ENCODE measurements around the gene SIGLEC10. TPM values are rescaled to one million over a fixed set of nuclear protein-coding genes. Genes with fewer than 3 reads are reported as not detected.
"Not testable (repeated sequence)": the region's sequence is repeated elsewhere in the genome, so short reads cannot be mapped to it uniquely, and the experiment has no call there.

Gene SIGLEC10
- total RNA-seq, 1 donor from 2014 or later = 0.04 TPM

DNA sequence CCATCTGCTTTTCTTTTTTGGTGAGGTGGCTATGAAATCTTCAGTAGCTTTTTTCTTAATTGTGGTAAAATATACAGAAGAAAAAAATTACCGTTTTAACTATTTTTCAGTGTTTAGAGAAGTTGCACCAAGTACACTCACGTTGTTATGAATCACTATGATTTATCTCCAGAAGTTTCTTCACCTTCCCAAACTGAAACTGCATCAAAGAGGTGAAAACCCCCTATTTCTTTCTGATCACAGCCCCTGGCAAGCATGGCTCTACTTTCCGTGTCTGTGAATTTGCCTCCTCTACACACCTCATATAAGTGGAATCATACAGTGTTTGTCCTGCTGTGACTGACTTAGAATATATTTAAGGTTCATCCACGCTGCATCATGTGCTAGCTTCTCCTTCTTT lies 15.6 kb upstream of the SIGLEC10 start:
- Histone ChIP-seq H3K27me3 (ENCODE audit: control insufficient read depth, insufficient read depth, low read length) (no peaks in the 10 kb centered on the region), H3K36me3 (ENCODE audit: control insufficient read depth, insufficient read depth, low read length) (no peaks in the 10 kb centered on the region), H3K4me3 (ENCODE audit: low read depth, low read length) (no peak overlapping the region)
- DNase-seq (ENCODE audit: low read depth) = no peak
- TF ChIP-seq CTCF (IDR thresholded peaks at IDR 0.05; ENCODE audit: insufficient read depth, low read length, poor library complexity, severe bottlenecking) = no peak

- Histone ChIP-seq H3K27me3 (ENCODE audit: control insufficient read depth, insufficient read depth, low read length) (no peaks in the 10 kb centered on the region), H3K36me3 (ENCODE audit: control insufficient read depth, insufficient read depth, low read length) (no peaks in the 10 kb centered on the region), H3K4me3 (ENCODE audit: low read depth, low read length) (no peak overlapping the region)
- DNase-seq (ENCODE audit: low read depth) = no peak
- TF ChIP-seq CTCF (IDR thresholded peaks at IDR 0.05; ENCODE audit: insufficient read depth, low read length, poor library complexity, severe bottlenecking) = no peak
Observed at GRCh38 chr19:51431124-51431523, 13.7 kb upstream of the SIGLEC10 start.

DNA sequence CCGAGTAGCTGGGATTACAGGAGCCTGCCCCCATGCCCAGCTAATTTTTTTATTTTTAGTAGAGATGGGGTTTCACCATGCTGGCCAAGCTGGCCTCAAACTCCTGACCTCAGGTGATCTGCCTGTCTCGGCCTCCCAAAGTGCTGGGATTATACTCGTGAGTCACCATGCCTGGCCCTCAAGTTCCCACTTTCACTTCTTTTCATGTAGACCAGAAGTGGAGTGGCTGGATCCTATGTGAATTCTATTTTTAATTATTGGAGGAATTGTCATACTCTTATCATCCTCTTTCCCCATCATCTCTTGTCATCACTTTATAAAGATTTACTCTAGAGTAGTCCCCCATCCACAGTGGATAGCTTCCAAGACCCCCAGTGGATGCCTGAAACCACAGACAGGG lies 12.8 kb upstream of the SIGLEC10 start:
- DNase-seq (ENCODE audit: low read depth) = no peak
- TF ChIP-seq CTCF (IDR thresholded peaks at IDR 0.05; ENCODE audit: insufficient read depth, low read length, poor library complexity, severe bottlenecking) = no peak
- H3K27me3 ChIP-seq (ENCODE audit: control insufficient read depth, insufficient read depth, low read length) = no peaks in the 10 kb centered on the region
- H3K4me3 ChIP-seq (ENCODE audit: low read depth, low read length) = no peak overlapping the region
- no peaks in the 10 kb centered on the region for H3K36me3 ChIP-seq (ENCODE audit: control insufficient read depth, insufficient read depth, low read length)

- no peaks in the 10 kb centered on the region for H3K36me3 ChIP-seq (ENCODE audit: control insufficient read depth, insufficient read depth, low read length)
- no peak overlapping the region for H3K4me3 ChIP-seq (ENCODE audit: low read depth, low read length)
- H3K27me3 ChIP-seq (ENCODE audit: control insufficient read depth, insufficient read depth, low read length) = no peaks in the 10 kb centered on the region
- no peak for DNase-seq (ENCODE audit: low read depth)
- TF ChIP-seq CTCF (IDR thresholded peaks at IDR 0.05; ENCODE audit: insufficient read depth, low read length, poor library complexity, severe bottlenecking) = no peak
Observed at GRCh38 chr19:51427201-51427600, 9.8 kb upstream of the SIGLEC10 start.

DNA sequence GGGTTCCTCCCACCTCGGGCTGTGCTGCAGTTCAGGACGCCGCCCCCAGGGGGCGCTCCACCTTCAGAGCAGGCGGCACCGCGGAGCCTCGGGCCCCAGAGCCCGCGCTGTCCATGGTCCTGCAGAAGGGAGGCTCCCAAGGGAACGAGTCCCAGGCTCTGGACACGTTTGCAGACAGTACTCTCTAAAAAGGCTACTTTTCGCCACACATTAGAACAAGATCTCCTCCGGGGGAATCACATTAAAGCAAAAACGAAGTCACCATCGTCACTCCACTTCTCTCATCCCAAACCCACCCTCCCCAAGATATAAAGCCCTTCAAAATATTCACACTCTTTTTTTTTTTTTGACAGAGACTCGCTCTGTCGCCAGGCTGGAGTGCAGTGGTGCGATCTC lies 4.6 kb upstream of the SIGLEC10 start:
- Histone ChIP-seq H3K27me3 (ENCODE audit: control insufficient read depth, insufficient read depth, low read length) (no peaks in the 10 kb centered on the region), H3K36me3 (ENCODE audit: control insufficient read depth, insufficient read depth, low read length) (no peaks in the 10 kb centered on the region), H3K4me3 (ENCODE audit: low read depth, low read length) (no peak overlapping the region)
- TF ChIP-seq CTCF (IDR thresholded peaks at IDR 0.05; ENCODE audit: insufficient read depth, low read length, poor library complexity, severe bottlenecking) = peak; percentile 95
- peak; percentile 5 for DNase-seq (ENCODE audit: low read depth)

DNA sequence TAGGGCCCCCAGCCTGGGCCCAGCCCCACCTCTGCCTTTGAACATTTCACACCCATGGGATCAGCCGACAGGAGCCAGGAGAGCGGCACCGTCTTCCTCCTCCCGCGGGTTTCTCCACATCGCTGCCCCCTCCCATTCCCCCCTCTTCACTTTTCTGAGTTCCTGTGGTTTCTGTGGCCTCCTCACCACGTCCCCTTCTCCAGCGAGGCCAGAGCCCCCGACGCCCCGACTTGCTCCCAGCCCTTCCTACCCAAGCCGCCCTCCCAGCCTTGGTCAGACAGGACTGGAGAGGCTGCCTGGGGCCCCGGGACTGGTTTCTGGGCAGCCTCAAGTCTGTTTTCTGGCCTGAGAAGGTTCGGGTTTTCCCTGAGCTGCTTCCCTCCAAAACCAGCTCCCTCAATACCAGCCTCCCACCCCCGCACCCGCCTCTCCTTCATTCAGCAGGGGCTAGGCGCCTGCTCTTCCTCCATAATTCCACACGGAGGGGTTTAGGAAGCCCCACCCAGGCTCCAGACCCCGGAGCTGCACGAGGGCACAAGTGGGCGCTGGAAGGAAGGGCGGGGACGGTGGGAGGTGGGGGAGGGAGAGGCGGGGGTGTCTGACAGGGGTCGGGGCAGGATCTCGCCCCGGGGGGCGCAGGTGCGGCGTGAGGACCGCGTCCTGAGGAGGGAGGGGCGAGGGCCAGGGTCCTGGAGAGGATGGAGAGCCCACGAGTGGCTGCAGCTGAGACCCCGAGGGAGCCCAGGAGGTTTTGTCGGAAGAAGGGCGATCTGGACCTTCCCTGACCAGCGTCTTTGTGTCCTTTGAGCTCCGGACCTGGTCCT lies 4.0 kb upstream of the SIGLEC10 start:
- TF ChIP-seq CTCF (IDR thresholded peaks at IDR 0.05; ENCODE audit: insufficient read depth, low read length, poor library complexity, severe bottlenecking) = no peak
- Histone ChIP-seq H3K36me3 (ENCODE audit: control insufficient read depth, insufficient read depth, low read length) (no peaks in the 10 kb centered on the region), H3K4me3 (ENCODE audit: low read depth, low read length) (no peak overlapping the region), H3K27me3 (ENCODE audit: control insufficient read depth, insufficient read depth, low read length) (no peaks in the 10 kb centered on the region)
- no peak for DNase-seq (ENCODE audit: low read depth)

DNA sequence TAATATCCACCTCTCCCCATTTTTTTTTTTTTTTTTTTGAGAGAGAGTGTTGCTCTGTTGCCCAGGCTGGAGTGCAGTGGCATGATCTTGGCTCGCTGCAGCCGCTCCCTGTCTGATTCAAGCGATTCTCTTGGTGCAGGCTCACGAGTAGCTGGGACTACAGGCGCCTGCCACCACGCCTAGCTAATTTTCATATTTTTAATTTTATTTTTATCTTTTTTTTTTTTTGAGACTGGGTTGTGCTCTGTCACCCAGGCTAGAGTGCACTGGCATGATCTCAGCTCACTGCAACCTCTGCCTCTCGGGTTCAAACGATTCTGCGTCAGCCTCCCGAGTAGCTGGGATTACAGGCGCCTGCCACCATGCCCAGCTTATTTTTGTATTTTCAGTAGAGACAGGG lies 3.1 kb upstream of the SIGLEC10 start:
- DNase-seq (ENCODE audit: low read depth); H3K4me3 ChIP-seq (ENCODE audit: low read depth, low read length); H3K27me3 ChIP-seq (ENCODE audit: control insufficient read depth, insufficient read depth, low read length); H3K36me3 ChIP-seq (ENCODE audit: control insufficient read depth, insufficient read depth, low read length): not testable (repeated sequence)

Measured in kidney epithelial cell (primary cell).